ENCODE measurements around the gene REEP6.
"Not testable (repeated sequence)": the region's sequence is repeated elsewhere in the genome, so short reads cannot be mapped to it uniquely, and the experiment has no call there.

REEP6 gene

GRCh38 chr19:1526066-1526778 lies 35.2 kb downstream of the REEP6 start:
- no peak for DNase-seq

GRCh38 chr19:1526979-1527649 lies 36.1 kb downstream of the REEP6 start:
- DNase-seq, result no peak

- no peak for DNase-seq
These were observed 36.8 kb downstream of the REEP6 start for GRCh38 chr19:1527650-1528309.

- no peak for DNase-seq
These were observed 37.8 kb downstream of the REEP6 start for GRCh38 chr19:1528596-1529429.

GRCh38 chr19:1529430-1529816 lies 38.4 kb downstream of the REEP6 start:
- DNase-seq, result no peak

- not testable (repeated sequence) for DNase-seq
These were observed 39.9 kb downstream of the REEP6 start for GRCh38 chr19:1530856-1531255.

- no peak for DNase-seq
These were observed 40.6 kb downstream of the REEP6 start for GRCh38 chr19:1531587-1531986.

GRCh38 chr19:1532003-1532402 lies 41.0 kb downstream of the REEP6 start:
- no peak for DNase-seq

- DNase-seq, result no peak
These were observed 42.6 kb downstream of the REEP6 start for GRCh38 chr19:1533510-1534150.

GRCh38 chr19:1534972-1535371 lies 44.0 kb downstream of the REEP6 start:
- no peak for DNase-seq

- DNase-seq, result not testable (repeated sequence)
These were observed 44.7 kb downstream of the REEP6 start for GRCh38 chr19:1535699-1536098.

GRCh38 chr19:1538978-1539377 lies 48.0 kb downstream of the REEP6 start:
- DNase-seq, result no peak

- DNase-seq, result not testable (repeated sequence)
These were observed 48.8 kb downstream of the REEP6 start for GRCh38 chr19:1539749-1540148.

GRCh38 chr19:1540365-1540925 lies 49.5 kb downstream of the REEP6 start:
- DNase-seq, result no peak

Measured in activated CD4-positive, alpha-beta T cell treated with anti-CD3 and anti-CD28 coated beads, Interleukin-2, amount 50 U/mL, for 48 hours (primary cell).